SK-N-SH treated with all-trans-retinoic acid at 6 μM for 48 hours (cell line): ENCODE measurements around the gene ERRFI1.

Experiments
- BACH2 ChIP-seq: fragments of 250-450 bp; sonication (Bioruptor Pico); IDR thresholded peaks from 2 replicates; pipeline ENCODE4 v1.9.0; 2021; ENCODE audit warnings: mild to moderate bottlenecking, borderline replicate concordance
- CREB5 ChIP-seq: fragments of 250-450 bp; sonication (Bioruptor Pico); IDR thresholded peaks from 2 replicates; pipeline ENCODE4 v1.5.1; 2020; ENCODE audit warnings: low read depth, mild to moderate bottlenecking, moderate library complexity
- CSDC2 ChIP-seq: fragments of 250-450 bp; sonication (Bioruptor Pico); IDR thresholded peaks from 2 replicates; pipeline ENCODE4 v1.5.0; 2020; ENCODE audit warnings: mild to moderate bottlenecking, moderate library complexity
- CSRNP3 ChIP-seq: fragments of 250-450 bp; sonication (Bioruptor Pico); IDR thresholded peaks from 2 replicates; pipeline ENCODE4 v1.5.1; 2021; ENCODE audit warnings: mild to moderate bottlenecking, moderate library complexity
- GLIS3 ChIP-seq: fragments of 250-450 bp; sonication (Bioruptor Pico); IDR thresholded peaks from 2 replicates; pipeline ENCODE4 v1.5.0; 2020; ENCODE audit warnings: mild to moderate bottlenecking, moderate library complexity
- ISL1 ChIP-seq: fragments of 250-450 bp; sonication (Bioruptor Pico); IDR thresholded peaks from 2 replicates; pipeline ENCODE4 v2.1.2; 2022; ENCODE audit warnings: mild to moderate bottlenecking, moderate library complexity
- PATZ1 ChIP-seq: fragments of 250-450 bp; sonication (Bioruptor Pico); IDR thresholded peaks from 2 replicates; pipeline ENCODE4 v1.8.0; 2020; ENCODE audit warnings: mild to moderate bottlenecking, moderate library complexity, borderline replicate concordance
- POU6F1 ChIP-seq: fragments of 250-450 bp; sonication (Bioruptor Pico); IDR thresholded peaks from 2 replicates; pipeline ENCODE4 v1.8.0; 2021; ENCODE audit warnings: low read depth, mild to moderate bottlenecking, moderate library complexity, borderline replicate concordance
- RARB ChIP-seq: fragments of 250-450 bp; sonication (Bioruptor Pico); IDR thresholded peaks from 2 replicates; pipeline ENCODE4 v1.8.0; 2021; ENCODE audit warnings: mild to moderate bottlenecking, moderate library complexity
- TSHZ2 ChIP-seq: fragments of 250-450 bp; sonication (Bioruptor Pico); IDR thresholded peaks from 2 replicates; pipeline ENCODE4 v1.5.0; 2020; ENCODE audit warnings: mild to moderate bottlenecking, moderate library complexity
- ZC3H10 ChIP-seq: fragments of 250-450 bp; sonication (Bioruptor Pico); IDR thresholded peaks from 2 replicates; pipeline ENCODE4 v1.5.1; 2021; ENCODE audit warnings: mild to moderate bottlenecking, moderate library complexity
- ZFP3 ChIP-seq: fragments of 250-450 bp; sonication (Bioruptor Pico); IDR thresholded peaks from 2 replicates; pipeline ENCODE4 v1.5.0; 2020; ENCODE audit warnings: mild to moderate bottlenecking, moderate library complexity
- ZNF565 ChIP-seq: fragments of 450-650 bp; formaldehyde crosslinking; conservative IDR thresholded peaks from 2 replicates; pipeline ENCODE4 v1.5.0; 2020; ENCODE audit warnings: low read depth, mild to moderate bottlenecking, moderate library complexity
- ZNF70 ChIP-seq: fragments of 450-650 bp; formaldehyde crosslinking; IDR thresholded peaks from 2 replicates; pipeline ENCODE4 v1.5.0; 2020; ENCODE audit warnings: mild to moderate bottlenecking, moderate library complexity

GRCh38 chr1:7984811-7985210, 41.3 kb downstream of the ERRFI1 start:
- no peak for TF ChIP-seq ZNF565 (CRISPR knock-in tag)
- TF ChIP-seq ZNF70 (CRISPR knock-in tag): no peak
- no peak for TF ChIP-seq PATZ1 (CRISPR knock-in tag)
- TF ChIP-seq POU6F1 (CRISPR knock-in tag): no peak
- no peak for TF ChIP-seq CSRNP3 (CRISPR knock-in tag)
- no peak for TF ChIP-seq ISL1 (CRISPR knock-in tag)
- TF ChIP-seq GLIS3 (CRISPR knock-in tag): no peak
- TF ChIP-seq CSDC2 (CRISPR knock-in tag): no peak
- TF ChIP-seq TSHZ2 (CRISPR knock-in tag): no peak
- TF ChIP-seq CREB5 (CRISPR knock-in tag): no peak
- TF ChIP-seq BACH2 (CRISPR knock-in tag): no peak
- no peak for TF ChIP-seq ZFP3 (CRISPR knock-in tag)
- no peak for TF ChIP-seq RARB
- no peak for TF ChIP-seq ZC3H10 (CRISPR knock-in tag)
